NB4 (cell line): ENCODE results near the gene CACNA2D3.

Experiments used
- MAX ChIP-seq: IDR thresholded peaks from 2 replicates; pipeline ENCODE4 v1.6.1; 2011; ENCODE audit warnings: low read depth, low read length
- POLR2A ChIP-seq: IDR thresholded peaks from 2 replicates; pipeline ENCODE4 v1.6.1; 2011; ENCODE audit warnings: mild to moderate bottlenecking; ENCODE audit not compliant: insufficient read length; ENCODE audit errors: extremely low read depth
- TF ChIP-seq, protein P1 (sequence below): IDR thresholded peaks from one replicate; pipeline ENCODE4 v1.5.1; 2012; ENCODE audit warnings: low read depth, low read length

- TF ChIP-seq, protein P1, sequence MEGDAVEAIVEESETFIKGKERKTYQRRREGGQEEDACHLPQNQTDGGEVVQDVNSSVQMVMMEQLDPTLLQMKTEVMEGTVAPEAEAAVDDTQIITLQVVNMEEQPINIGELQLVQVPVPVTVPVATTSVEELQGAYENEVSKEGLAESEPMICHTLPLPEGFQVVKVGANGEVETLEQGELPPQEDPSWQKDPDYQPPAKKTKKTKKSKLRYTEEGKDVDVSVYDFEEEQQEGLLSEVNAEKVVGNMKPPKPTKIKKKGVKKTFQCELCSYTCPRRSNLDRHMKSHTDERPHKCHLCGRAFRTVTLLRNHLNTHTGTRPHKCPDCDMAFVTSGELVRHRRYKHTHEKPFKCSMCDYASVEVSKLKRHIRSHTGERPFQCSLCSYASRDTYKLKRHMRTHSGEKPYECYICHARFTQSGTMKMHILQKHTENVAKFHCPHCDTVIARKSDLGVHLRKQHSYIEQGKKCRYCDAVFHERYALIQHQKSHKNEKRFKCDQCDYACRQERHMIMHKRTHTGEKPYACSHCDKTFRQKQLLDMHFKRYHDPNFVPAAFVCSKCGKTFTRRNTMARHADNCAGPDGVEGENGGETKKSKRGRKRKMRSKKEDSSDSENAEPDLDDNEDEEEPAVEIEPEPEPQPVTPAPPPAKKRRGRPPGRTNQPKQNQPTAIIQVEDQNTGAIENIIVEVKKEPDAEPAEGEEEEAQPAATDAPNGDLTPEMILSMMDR, result no peak
- TF ChIP-seq POLR2A, result no peak
- no peak for TF ChIP-seq MAX
Observed at GRCh38 chr3:54619053-54619452, 496.7 kb downstream of the CACNA2D3 start.
